OCI-LY1 (cell line): Measurements from ENCODE around the gene RDH13.

Experiments
- CTCF ChIP-seq: fragments of 200-600 bp; sonication (generic), shearing (Covaris generic); IDR thresholded peaks from 2 replicates; pipeline ENCODE4 v1.5.1; 2017; ENCODE audit warnings: mild to moderate bottlenecking, antibody characterized with exemption, low read length, moderate library complexity, mixed read lengths
- EZH2 ChIP-seq: fragments of 200-600 bp; sonication (generic), shearing (Covaris generic); IDR thresholded peaks from 2 replicates; pipeline ENCODE4 v1.8.0; 2017; ENCODE audit warnings: borderline replicate concordance, mixed run types, mild to moderate bottlenecking, antibody characterized with exemption, low read length, moderate library complexity, mixed read lengths

- no peak for TF ChIP-seq CTCF
- no peak for TF ChIP-seq EZH2
Observed at GRCh38 chr19:54995561-54995960, 67.4 kb downstream of the RDH13 start.
